Measurements from ENCODE around the gene UCKL1.

The UCKL1 gene

GRCh38 chr20:63952769-63953168 lies 3.4 kb downstream of the UCKL1 start:
- peaks cover 22% of the 10 kb centered on the region for H3K4me1 ChIP-seq (ENCODE audit: low read depth, poor library complexity, severe bottlenecking)

GRCh38 chr20:63952210-63952535 lies 4.0 kb downstream of the UCKL1 start:
- H4K20me1 ChIP-seq (ENCODE audit: insufficient read depth) = peaks cover 17% of the 10 kb centered on the region; the same call in 1 of the 2 replicates
- H3K79me2 ChIP-seq (ENCODE audit: insufficient read depth, low read depth) = peaks cover 81% of the 10 kb centered on the region
- H2AFZ ChIP-seq (ENCODE audit: low read depth) = no peak overlapping the region
- no peak for TF ChIP-seq CTCF (conservative IDR thresholded peaks at IDR 0.05; ENCODE audit: low read depth, low read length)
- no peak overlapping the region for H3K4me3 ChIP-seq (IDR thresholded peaks at IDR 0.05; ENCODE audit: insufficient read depth, low read depth, low read length)
- H3K27ac ChIP-seq = no peak overlapping the region
- no peaks in the 10 kb centered on the region for H3K27me3 ChIP-seq (ENCODE audit: insufficient read depth, low read depth)
- H3K9ac ChIP-seq = no peak overlapping the region
- peaks cover 16% of the 10 kb centered on the region for H3K4me1 ChIP-seq (ENCODE audit: low read depth, poor library complexity, severe bottlenecking)
- H3K36me3 ChIP-seq (ENCODE audit: insufficient read depth) = no peaks in the 10 kb centered on the region
- H3K4me2 ChIP-seq = no peak overlapping the region; the same call in 1 of the 2 replicates

More at GRCh38 chr20:63952769-63953168, 3.4 kb downstream of the UCKL1 start:
- Histone ChIP-seq H3K27ac (no peak overlapping the region), H3K4me2 (no peak overlapping the region), H3K4me3 (IDR thresholded peaks at IDR 0.05; ENCODE audit: insufficient read depth, low read depth, low read length) (no peak overlapping the region), H3K36me3 (ENCODE audit: insufficient read depth) (no peaks in the 10 kb centered on the region), H3K9ac (no peak overlapping the region), H4K20me1 (ENCODE audit: insufficient read depth) (peaks cover 17% of the 10 kb centered on the region; the same call in 1 of the 2 replicates), H3K79me2 (ENCODE audit: insufficient read depth, low read depth) (peaks cover 75% of the 10 kb centered on the region), H2AFZ (ENCODE audit: low read depth) (no peak overlapping the region), H3K27me3 (ENCODE audit: insufficient read depth, low read depth) (no peaks in the 10 kb centered on the region)
- no peak for TF ChIP-seq CTCF (conservative IDR thresholded peaks at IDR 0.05; ENCODE audit: low read depth, low read length)

- no peak overlapping the region for H2AFZ ChIP-seq (ENCODE audit: low read depth)
- H3K27me3 ChIP-seq (ENCODE audit: insufficient read depth, low read depth) = no peaks in the 10 kb centered on the region
- no peak for TF ChIP-seq CTCF (conservative IDR thresholded peaks at IDR 0.05; ENCODE audit: low read depth, low read length)
- H3K79me2 ChIP-seq (ENCODE audit: insufficient read depth, low read depth) = peaks cover 87% of the 10 kb centered on the region
- peaks cover 17% of the 10 kb centered on the region; the same call in 1 of the 2 replicates for H4K20me1 ChIP-seq (ENCODE audit: insufficient read depth)
- peaks cover 16% of the 10 kb centered on the region for H3K4me1 ChIP-seq (ENCODE audit: low read depth, poor library complexity, severe bottlenecking)
- H3K9ac ChIP-seq = no peak overlapping the region
- no peak overlapping the region for H3K4me3 ChIP-seq (IDR thresholded peaks at IDR 0.05; ENCODE audit: insufficient read depth, low read depth, low read length)
- H3K27ac ChIP-seq = no peak overlapping the region
- no peaks in the 10 kb centered on the region for H3K36me3 ChIP-seq (ENCODE audit: insufficient read depth)
- no peak overlapping the region; the same call in 1 of the 2 replicates for H3K4me2 ChIP-seq
Observed at GRCh38 chr20:63951398-63952209, 4.6 kb downstream of the UCKL1 start.

- Histone ChIP-seq H3K9ac (no peak overlapping the region), H4K20me1 (ENCODE audit: insufficient read depth) (peaks cover 17% of the 10 kb centered on the region; the same call in 1 of the 2 replicates), H3K27ac (no peak overlapping the region), H3K4me2 (no peak overlapping the region), H3K27me3 (ENCODE audit: insufficient read depth, low read depth) (no peaks in the 10 kb centered on the region), H3K4me1 (ENCODE audit: low read depth, poor library complexity, severe bottlenecking) (peaks cover 16% of the 10 kb centered on the region), H3K79me2 (ENCODE audit: insufficient read depth, low read depth) (peaks cover 89% of the 10 kb centered on the region), H3K36me3 (ENCODE audit: insufficient read depth) (no peaks in the 10 kb centered on the region), H3K4me3 (IDR thresholded peaks at IDR 0.05; ENCODE audit: insufficient read depth, low read depth, low read length) (no peak overlapping the region), H2AFZ (ENCODE audit: low read depth) (no peak overlapping the region)
- no peak for TF ChIP-seq CTCF (conservative IDR thresholded peaks at IDR 0.05; ENCODE audit: low read depth, low read length)
Observed at GRCh38 chr20:63950701-63951397, 5.4 kb downstream of the UCKL1 start.
